WERI-Rb-1 (cell line): ENCODE measurements around the gene NFATC2IP.

Source experiments
- DNase-seq: peaks from one replicate; pipeline ENCODE4 v3.0.0-alpha.2; 2020
- H3K27ac ChIP-seq: fragments of 250-450 bp; sonication (Bioruptor Pico); 2 replicates; pipeline ENCODE4 v1.5.1; 2020; ENCODE audit warnings: mild to moderate bottlenecking, moderate library complexity
- H3K27me3 ChIP-seq: fragments of 250-450 bp; sonication (Bioruptor Pico); 2 replicates; pipeline ENCODE4 v1.5.1; 2021; ENCODE audit warnings: mild to moderate bottlenecking, low read depth, moderate library complexity; ENCODE audit not compliant: insufficient read depth, severe bottlenecking
- H3K36me3 ChIP-seq: fragments of 250-450 bp; sonication (Bioruptor Pico); 2 replicates; pipeline ENCODE4 v1.5.1; 2020; ENCODE audit warnings: mild to moderate bottlenecking, moderate library complexity
- H3K4me3 ChIP-seq: 2 replicates; pipeline ENCODE4 v1.5.1; 2011; ENCODE audit warnings: low read depth, mild to moderate bottlenecking, control low read depth, low read length
- H3K9me3 ChIP-seq: fragments of 250-450 bp; sonication (Bioruptor Pico); 2 replicates; pipeline ENCODE4 v1.5.1; 2021; ENCODE audit warnings: mild to moderate bottlenecking, moderate library complexity; ENCODE audit not compliant: severe bottlenecking
- TF ChIP-seq, protein P1 (sequence below): IDR thresholded peaks from 2 replicates; pipeline ENCODE4 v1.5.1; 2011; ENCODE audit warnings: low read depth, mild to moderate bottlenecking, control low read depth, inconsistent platforms, low read length

NFATC2IP gene

DNA sequence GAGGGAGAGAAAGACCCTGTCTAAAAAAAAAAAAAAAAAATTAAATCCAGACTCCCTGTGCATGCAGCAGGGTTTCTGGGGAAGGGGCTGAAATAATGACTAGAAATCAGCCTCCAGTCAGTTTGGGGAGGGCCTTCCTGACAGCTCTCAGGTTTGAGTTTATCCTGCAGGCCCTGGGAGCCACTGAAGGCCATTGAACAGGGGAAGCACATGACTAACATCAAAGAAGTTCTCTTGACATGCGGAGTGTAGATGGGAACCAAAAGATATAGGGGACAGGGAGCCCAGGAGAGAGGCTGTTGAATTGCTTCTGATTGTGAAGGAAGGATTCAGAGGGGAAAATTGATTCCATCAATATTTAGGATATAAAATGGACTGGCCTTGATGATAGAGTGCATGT is 22.9 kb upstream of the NFATC2IP start:
- H3K4me3 ChIP-seq = no peak overlapping the region
- TF ChIP-seq, protein P1, sequence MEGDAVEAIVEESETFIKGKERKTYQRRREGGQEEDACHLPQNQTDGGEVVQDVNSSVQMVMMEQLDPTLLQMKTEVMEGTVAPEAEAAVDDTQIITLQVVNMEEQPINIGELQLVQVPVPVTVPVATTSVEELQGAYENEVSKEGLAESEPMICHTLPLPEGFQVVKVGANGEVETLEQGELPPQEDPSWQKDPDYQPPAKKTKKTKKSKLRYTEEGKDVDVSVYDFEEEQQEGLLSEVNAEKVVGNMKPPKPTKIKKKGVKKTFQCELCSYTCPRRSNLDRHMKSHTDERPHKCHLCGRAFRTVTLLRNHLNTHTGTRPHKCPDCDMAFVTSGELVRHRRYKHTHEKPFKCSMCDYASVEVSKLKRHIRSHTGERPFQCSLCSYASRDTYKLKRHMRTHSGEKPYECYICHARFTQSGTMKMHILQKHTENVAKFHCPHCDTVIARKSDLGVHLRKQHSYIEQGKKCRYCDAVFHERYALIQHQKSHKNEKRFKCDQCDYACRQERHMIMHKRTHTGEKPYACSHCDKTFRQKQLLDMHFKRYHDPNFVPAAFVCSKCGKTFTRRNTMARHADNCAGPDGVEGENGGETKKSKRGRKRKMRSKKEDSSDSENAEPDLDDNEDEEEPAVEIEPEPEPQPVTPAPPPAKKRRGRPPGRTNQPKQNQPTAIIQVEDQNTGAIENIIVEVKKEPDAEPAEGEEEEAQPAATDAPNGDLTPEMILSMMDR = no peak
- no peaks in the 10 kb centered on the region for H3K9me3 ChIP-seq
- H3K36me3 ChIP-seq = peaks cover 6% of the 10 kb centered on the region; the same call in 1 of the 2 replicates
- DNase-seq = no peak
- H3K27me3 ChIP-seq = no peaks in the 10 kb centered on the region
- H3K27ac ChIP-seq = no peak overlapping the region

DNA sequence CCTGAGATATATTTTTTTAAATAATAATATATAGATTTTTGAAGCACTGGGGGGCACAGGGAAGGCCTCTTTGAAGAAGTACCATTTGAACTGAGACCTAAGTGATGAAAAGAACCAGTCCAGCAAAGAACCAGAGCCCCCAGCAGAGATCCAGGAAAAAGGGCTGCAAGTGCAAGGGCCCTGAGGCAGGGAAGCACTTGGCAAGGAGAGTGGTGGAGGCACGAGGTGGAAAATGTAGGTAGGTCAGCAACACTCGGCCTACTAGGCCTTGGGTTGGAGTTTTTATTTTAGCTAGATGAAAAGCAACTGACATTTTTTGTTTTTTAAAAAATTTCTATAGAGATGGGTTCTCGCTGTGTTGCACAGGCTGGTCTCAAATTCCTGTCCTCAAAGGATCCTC is 20.5 kb upstream of the NFATC2IP start:
- no peaks in the 10 kb centered on the region for H3K27me3 ChIP-seq
- no peak for DNase-seq
- H3K4me3 ChIP-seq = no peak overlapping the region
- H3K9me3 ChIP-seq = no peaks in the 10 kb centered on the region
- H3K36me3 ChIP-seq = 0 out of 2 replicates have a peak, but pooled peaks cover 2% of the 10 kb centered on the region
- TF ChIP-seq, protein P1 = no peak
- H3K27ac ChIP-seq = no peak overlapping the region

DNA sequence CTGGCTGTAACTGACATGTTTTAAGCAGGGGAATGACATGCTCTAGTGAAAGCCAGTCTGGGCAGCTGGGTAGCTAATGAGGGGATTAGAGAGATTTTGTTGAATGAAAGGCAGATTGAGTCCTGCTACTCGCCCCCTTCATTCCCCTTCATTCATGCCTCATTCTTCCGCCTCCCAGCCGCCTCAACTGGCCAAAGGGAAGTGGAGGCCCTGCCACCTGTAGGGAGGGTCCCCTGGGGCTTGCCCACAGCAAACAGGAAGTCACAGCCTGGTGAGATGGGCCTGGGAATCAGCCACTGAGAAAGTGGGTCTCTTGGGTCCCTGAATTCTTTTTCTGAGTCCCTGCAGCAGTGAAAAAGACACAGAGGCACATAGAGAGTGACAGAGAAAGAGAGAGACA is 20.1 kb upstream of the NFATC2IP start:
- Histone ChIP-seq H3K9me3 (no peaks in the 10 kb centered on the region), H3K4me3 (no peak overlapping the region), H3K27me3 (no peaks in the 10 kb centered on the region), H3K27ac (no peak overlapping the region), H3K36me3 (no peaks in the 10 kb centered on the region)
- TF ChIP-seq, protein P1 = no peak
- DNase-seq = peak; percentile 86

- no peak for DNase-seq
- TF ChIP-seq, protein P1 = no peak
- Histone ChIP-seq H3K27ac (peak within 1 kb of the TSS; percentile 81), H3K36me3 (no peaks in the 10 kb centered on the region), H3K27me3 (no peaks in the 10 kb centered on the region), H3K9me3 (no peaks in the 10 kb centered on the region), H3K4me3 (0 out of 2 replicates have a peak within 1 kb of the TSS, but pooled peaks have one; percentile 2)
Observed at GRCh38 chr16:28931801-28932225, 18.9 kb upstream of the NFATC2IP start, which contains the start of gene CD19. TSS of gene CD19 (plus strand) at chr16:28931971. CDS start at chr16:28932001, 30 bp downstream.

GRCh38 chr16:28932339-28933141 is 18.2 kb upstream of the NFATC2IP start:
- TF ChIP-seq, protein P1 = no peak
- Histone ChIP-seq H3K27ac (peak overlapping the region; percentile 81), H3K36me3 (no peaks in the 10 kb centered on the region), H3K4me3 (0 out of 2 replicates have a peak overlapping the region, but pooled peaks have one; percentile 2), H3K9me3 (no peaks in the 10 kb centered on the region), H3K27me3 (no peaks in the 10 kb centered on the region)
- DNase-seq = peak; percentile 84
